A549 (cell line): Measurements from ENCODE around the gene PKD2.

ENCODE experiments used
- BHLHE40 ChIP-seq: IDR thresholded peaks from 2 replicates; pipeline ENCODE4 v1.6.1; 2012; ENCODE audit warnings: low read depth, low read length, inconsistent platforms
- CBX8 ChIP-seq: fragments of 200-600 bp; sonication (generic); IDR thresholded peaks from 2 replicates; pipeline ENCODE4 v1.6.1; 2016
- CHD2 ChIP-seq: fragments of 150-350 bp; IDR thresholded peaks from 2 replicates; pipeline ENCODE4 v1.6.1; 2014; ENCODE audit warnings: low read length; ENCODE audit not compliant: partially characterized antibody
- CTCF ChIP-seq: fragments of >200 bp; sonication (Bioruptor Twin); formaldehyde crosslinking; IDR thresholded peaks from 3 replicates; pipeline ENCODE4 v1.5.1; 2016
- EP300 ChIP-seq, 2 experiments: fragments of >200 bp; sonication (Bioruptor Twin); formaldehyde crosslinking; IDR thresholded peaks; 2 replicates in 1 of 2; 3 replicates in 1 of 2; pipeline ENCODE4 v1.6.1; 2016 to 2017
- HDAC2 ChIP-seq: fragments of 200-600 bp; sonication (generic); IDR thresholded peaks from 2 replicates; pipeline ENCODE4 v1.6.1; 2016
- HMGXB4 ChIP-seq: fragments of 250-450 bp; sonication (Bioruptor Pico); IDR thresholded peaks from 2 replicates; pipeline ENCODE4 v1.5.0; 2021; ENCODE audit warnings: mild to moderate bottlenecking, moderate library complexity, borderline replicate concordance
- MYC ChIP-seq: IDR thresholded peaks from 2 replicates; pipeline ENCODE4 v1.6.1; 2012; ENCODE audit warnings: mild to moderate bottlenecking, inconsistent platforms, low read length, improper control_type of control experiment, borderline replicate concordance
- POLR2A ChIP-seq: IDR thresholded peaks from 2 replicates; pipeline ENCODE4 v1.6.1; 2012; ENCODE audit warnings: mild to moderate bottlenecking, low read length
- SMC3 ChIP-seq: fragments of >200 bp; sonication (Bioruptor Twin); formaldehyde crosslinking; IDR thresholded peaks from 3 replicates; pipeline ENCODE4 v1.6.1; 2018; ENCODE audit warnings: inconsistent platforms
- USF2 ChIP-seq: fragments of 450-650 bp; IDR thresholded peaks from 2 replicates; pipeline ENCODE4 v1.6.1; 2014; ENCODE audit warnings: antibody characterized with exemption
- ZC3H11A ChIP-seq: fragments of 450-650 bp; IDR thresholded peaks from 2 replicates; pipeline ENCODE4 v1.6.1; 2014; ENCODE audit warnings: antibody characterized with exemption, mild to moderate bottlenecking

GRCh38 chr4:88005076-88005475, 2.4 kb upstream of the PKD2 start:
- no peak for TF ChIP-seq CTCF
- no peak for TF ChIP-seq MYC
- no peak for TF ChIP-seq ZC3H11A
- no peak for TF ChIP-seq HMGXB4 (CRISPR knock-in tag)
- TF ChIP-seq CHD2, result no peak
- TF ChIP-seq SMC3, result no peak
- TF ChIP-seq CBX8, result no peak
- no peak for TF ChIP-seq EP300 (IDR thresholded peaks at IDR 0.05)
- TF ChIP-seq POLR2A, result no peak
- TF ChIP-seq BHLHE40, result no peak
- no peak for TF ChIP-seq USF2
- no peak for TF ChIP-seq HDAC2
